Measurements from ENCODE around the gene TTC12.
A peak's percentile ranks its signal among the peaks of the same experiment; 100 is the strongest.

Gene TTC12

GRCh38 chr11:113376156-113376555, 61.8 kb downstream of the TTC12 start:
- DNase-seq (ENCODE audit: low spot score): no peak

- DNase-seq (ENCODE audit: low spot score): no peak
Measured at GRCh38 chr11:113377681-113378412, 63.5 kb downstream of the TTC12 start.

- no peak for DNase-seq (ENCODE audit: low spot score)
Measured at GRCh38 chr11:113378692-113379091, 64.3 kb downstream of the TTC12 start.

GRCh38 chr11:113382121-113382520, 67.7 kb downstream of the TTC12 start:
- DNase-seq (ENCODE audit: low spot score): no peak

GRCh38 chr11:113384551-113384950, 70.2 kb downstream of the TTC12 start:
- no peak for DNase-seq (ENCODE audit: low spot score)

- DNase-seq (ENCODE audit: low spot score): no peak
Measured at GRCh38 chr11:113385749-113386148, 71.4 kb downstream of the TTC12 start.

- DNase-seq (ENCODE audit: low spot score): no peak
Measured at GRCh38 chr11:113386866-113387265, 72.5 kb downstream of the TTC12 start.

GRCh38 chr11:113387605-113388211, 73.3 kb downstream of the TTC12 start, which contains the start of gene ANKK1:
Gene ANKK1, plus strand, starts transcription at chr11:113387779. Its CDS starts 106 bp downstream, at chr11:113387885.
- DNase-seq (ENCODE audit: low spot score): no peak

GRCh38 chr11:113389272-113389671, 74.9 kb downstream of the TTC12 start:
- DNase-seq (ENCODE audit: low spot score): no peak

GRCh38 chr11:113392236-113392921, 78.0 kb downstream of the TTC12 start:
- DNase-seq (ENCODE audit: low spot score): no peak

GRCh38 chr11:113393501-113393985, 79.2 kb downstream of the TTC12 start:
- DNase-seq (ENCODE audit: low spot score): no peak

- no peak for DNase-seq (ENCODE audit: low spot score)
Measured at GRCh38 chr11:113394919-113395318, 80.5 kb downstream of the TTC12 start.

- no peak for DNase-seq (ENCODE audit: low spot score)
Measured at GRCh38 chr11:113395782-113396336, 81.5 kb downstream of the TTC12 start.

GRCh38 chr11:113396690-113397089, 82.3 kb downstream of the TTC12 start:
- no peak for DNase-seq (ENCODE audit: low spot score)

- DNase-seq (ENCODE audit: low spot score): no peak
Measured at GRCh38 chr11:113397212-113397611, 82.8 kb downstream of the TTC12 start.

- no peak for DNase-seq (ENCODE audit: low spot score)
Measured at GRCh38 chr11:113397821-113398220, 83.4 kb downstream of the TTC12 start.

GRCh38 chr11:113398669-113399430, 84.5 kb downstream of the TTC12 start:
- DNase-seq (ENCODE audit: low spot score): no peak

- no peak for DNase-seq (ENCODE audit: low spot score)
Measured at GRCh38 chr11:113400631-113401230, 86.3 kb downstream of the TTC12 start.

GRCh38 chr11:113401718-113402117, 87.3 kb downstream of the TTC12 start:
- peak; percentile 11 for DNase-seq (ENCODE audit: low spot score)

- DNase-seq (ENCODE audit: low spot score): no peak
Measured at GRCh38 chr11:113404859-113405430, 90.6 kb downstream of the TTC12 start.
